Endothelial cell (in vitro differentiated cells): Measurements from ENCODE around the gene SEC16B. TPM values are rescaled to one million over a fixed set of nuclear protein-coding genes. Genes with fewer than 3 reads are reported as not detected.

Experiments used
- DNase-seq: peaks from one replicate; pipeline ENCODE4 v3.0.0; 2021; ENCODE audit warnings: low spot score
- H3K27ac Mint-ChIP-seq: one replicate; pipeline ENCODE4 v1.8.0; 2021; ENCODE audit warnings: mixed read lengths, inconsistent platforms; ENCODE audit not compliant: unreplicated experiment
- H3K27me3 Mint-ChIP-seq: one replicate; pipeline ENCODE4 v1.8.0; 2021; ENCODE audit warnings: mild to moderate bottlenecking, moderate library complexity, mixed read lengths, inconsistent platforms; ENCODE audit not compliant: unreplicated experiment
- H3K36me3 Mint-ChIP-seq: one replicate; pipeline ENCODE4 v1.8.0; 2021; ENCODE audit warnings: mild to moderate bottlenecking, low read depth, mixed read lengths, inconsistent platforms; ENCODE audit not compliant: unreplicated experiment
- H3K4me1 Mint-ChIP-seq: one replicate; pipeline ENCODE4 v1.8.0; 2021; ENCODE audit warnings: mild to moderate bottlenecking, mixed read lengths, inconsistent platforms; ENCODE audit not compliant: unreplicated experiment
- H3K4me3 Mint-ChIP-seq: one replicate; pipeline ENCODE4 v1.8.0; 2021; ENCODE audit warnings: mild to moderate bottlenecking, mixed read lengths, inconsistent platforms; ENCODE audit not compliant: unreplicated experiment
- H3K9me3 Mint-ChIP-seq: one replicate; pipeline ENCODE4 v1.8.0; 2021; ENCODE audit warnings: mixed read lengths, inconsistent platforms; ENCODE audit not compliant: unreplicated experiment
- CTCF ChIP-seq: fragments of 200-600 bp; sonication (generic); IDR thresholded peaks from one replicate; pipeline ENCODE4 v1.5.0; 2021; ENCODE audit warnings: antibody characterized with exemption; ENCODE audit not compliant: unreplicated experiment
- total RNA-seq: library from RNA; stranded (reverse); fragmentation: NEBNext Ultra II Directional; extraction: Animal tissue kit (Norgen Biotek cat#: 25700); gene quantifications from one replicate; pipeline ENCODE4 v1.2.1, GENCODE V29; 2021; ENCODE audit not compliant: unreplicated experiment

The SEC16B gene
- total RNA-seq, 1 donor from 2014 or later: 0.49 TPM

GRCh38 chr1:177905686-177906085 is 64.2 kb downstream of the SEC16B start:
- H3K4me3 Mint-ChIP-seq: no peak overlapping the region
- H3K4me1 Mint-ChIP-seq: no peaks in the 10 kb centered on the region
- H3K27ac Mint-ChIP-seq: no peak overlapping the region
- H3K27me3 Mint-ChIP-seq: peaks cover 3% of the 10 kb centered on the region
- TF ChIP-seq CTCF: no peak
- no peak for DNase-seq
- H3K36me3 Mint-ChIP-seq: no peaks in the 10 kb centered on the region
- no peaks in the 10 kb centered on the region for H3K9me3 Mint-ChIP-seq

- no peaks in the 10 kb centered on the region for H3K9me3 Mint-ChIP-seq
- TF ChIP-seq CTCF: no peak
- H3K27ac Mint-ChIP-seq: no peak overlapping the region
- no peaks in the 10 kb centered on the region for H3K4me1 Mint-ChIP-seq
- H3K36me3 Mint-ChIP-seq: no peaks in the 10 kb centered on the region
- H3K27me3 Mint-ChIP-seq: peaks cover 5% of the 10 kb centered on the region
- no peak for DNase-seq
- H3K4me3 Mint-ChIP-seq: no peak overlapping the region
These were observed 67.6 kb downstream of the SEC16B start for GRCh38 chr1:177902266-177902665.

GRCh38 chr1:177897998-177898654 is 71.7 kb downstream of the SEC16B start:
- no peak overlapping the region for H3K4me3 Mint-ChIP-seq
- H3K36me3 Mint-ChIP-seq: no peaks in the 10 kb centered on the region
- DNase-seq: no peak
- H3K27ac Mint-ChIP-seq: no peak overlapping the region
- no peak for TF ChIP-seq CTCF
- H3K9me3 Mint-ChIP-seq: no peaks in the 10 kb centered on the region
- H3K27me3 Mint-ChIP-seq: peaks cover 3% of the 10 kb centered on the region
- H3K4me1 Mint-ChIP-seq: no peaks in the 10 kb centered on the region

GRCh38 chr1:177897281-177897997 is 72.4 kb downstream of the SEC16B start:
- no peak for DNase-seq
- Mint-ChIP-seq H3K36me3 (no peaks in the 10 kb centered on the region), H3K9me3 (no peaks in the 10 kb centered on the region), H3K27me3 (peaks cover 3% of the 10 kb centered on the region), H3K4me1 (no peaks in the 10 kb centered on the region), H3K4me3 (no peak overlapping the region), H3K27ac (no peak overlapping the region)
- no peak for TF ChIP-seq CTCF

Other genes with a start within 250 kb of the SEC16B start
- gene RASAL2, start 124.0 kb upstream of the SEC16B start, total RNA-seq: 82.1 TPM